ENCODE results near the gene TMEM132D. TPM values are rescaled to one million over a fixed set of nuclear protein-coding genes. Genes with fewer than 3 reads are reported as not detected.

Gene TMEM132D
- total RNA-seq, 4 donors from 2014 or later: 0.35 TPM; not detected in 3

DNA sequence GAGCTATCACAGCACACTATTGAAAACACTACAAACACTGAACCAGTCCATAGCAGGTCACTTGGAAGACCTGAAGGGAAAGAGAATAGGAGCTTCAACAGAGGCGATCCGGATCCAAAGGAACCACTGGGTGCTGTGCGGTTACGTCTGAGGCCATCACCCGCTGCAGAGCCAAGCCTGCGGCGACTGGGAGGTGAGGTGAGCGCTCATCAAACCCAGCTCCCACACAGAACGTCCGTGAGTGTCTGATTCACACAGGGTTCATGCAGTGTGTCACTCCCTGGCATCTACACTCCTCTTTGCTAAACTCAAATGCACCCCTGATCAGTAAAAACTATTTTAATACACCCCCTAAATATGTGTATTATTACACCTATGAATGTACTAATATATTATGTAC, 64.1 kb downstream of the TMEM132D start:
- Histone ChIP-seq H3K4me3 (no peak overlapping the region), H3K9me3 (no peaks in the 10 kb centered on the region), H3K36me3 (no peaks in the 10 kb centered on the region), H3K27me3 (no peaks in the 10 kb centered on the region), H3K27ac (no peak overlapping the region), H3K4me1 (no peaks in the 10 kb centered on the region)
- DNase-seq: no peak
- intact Hi-C loops (cut with DNase I; ENCODE audit: low total_unique reads): no loop called here
- TF ChIP-seq, protein P1, sequence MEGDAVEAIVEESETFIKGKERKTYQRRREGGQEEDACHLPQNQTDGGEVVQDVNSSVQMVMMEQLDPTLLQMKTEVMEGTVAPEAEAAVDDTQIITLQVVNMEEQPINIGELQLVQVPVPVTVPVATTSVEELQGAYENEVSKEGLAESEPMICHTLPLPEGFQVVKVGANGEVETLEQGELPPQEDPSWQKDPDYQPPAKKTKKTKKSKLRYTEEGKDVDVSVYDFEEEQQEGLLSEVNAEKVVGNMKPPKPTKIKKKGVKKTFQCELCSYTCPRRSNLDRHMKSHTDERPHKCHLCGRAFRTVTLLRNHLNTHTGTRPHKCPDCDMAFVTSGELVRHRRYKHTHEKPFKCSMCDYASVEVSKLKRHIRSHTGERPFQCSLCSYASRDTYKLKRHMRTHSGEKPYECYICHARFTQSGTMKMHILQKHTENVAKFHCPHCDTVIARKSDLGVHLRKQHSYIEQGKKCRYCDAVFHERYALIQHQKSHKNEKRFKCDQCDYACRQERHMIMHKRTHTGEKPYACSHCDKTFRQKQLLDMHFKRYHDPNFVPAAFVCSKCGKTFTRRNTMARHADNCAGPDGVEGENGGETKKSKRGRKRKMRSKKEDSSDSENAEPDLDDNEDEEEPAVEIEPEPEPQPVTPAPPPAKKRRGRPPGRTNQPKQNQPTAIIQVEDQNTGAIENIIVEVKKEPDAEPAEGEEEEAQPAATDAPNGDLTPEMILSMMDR (IDR thresholded peaks at IDR 0.05): no peak
- TF ChIP-seq POLR2A (IDR thresholded peaks at IDR 0.05): no peak

DNA sequence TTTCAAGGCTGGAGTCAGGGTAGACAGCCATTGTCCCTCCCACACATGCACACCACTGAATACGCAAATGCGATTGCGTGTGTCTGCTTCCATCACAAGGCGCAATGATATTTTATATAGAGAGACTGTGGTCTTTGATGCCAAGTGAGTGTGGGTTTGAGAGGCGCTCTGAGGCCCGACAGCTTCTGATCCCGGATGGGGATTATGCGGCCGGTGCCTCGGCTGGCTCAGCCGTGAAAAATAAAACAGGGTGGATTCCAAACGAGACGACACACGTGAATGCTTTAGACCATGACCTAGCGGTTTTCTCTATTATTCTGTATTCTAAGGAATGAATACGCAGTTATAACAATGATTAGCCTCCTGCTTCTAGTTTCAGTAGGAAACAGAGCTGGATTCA, 72.5 kb downstream of the TMEM132D start:
- intact Hi-C loops (cut with DNase I; ENCODE audit: low total_unique reads): no loop called here
- TF ChIP-seq, protein P1 (IDR thresholded peaks at IDR 0.05): no peak
- no peak for TF ChIP-seq POLR2A (IDR thresholded peaks at IDR 0.05)
- Histone ChIP-seq H3K36me3 (no peaks in the 10 kb centered on the region), H3K4me3 (no peak overlapping the region), H3K4me1 (no peaks in the 10 kb centered on the region), H3K9me3 (no peaks in the 10 kb centered on the region), H3K27me3 (no peaks in the 10 kb centered on the region), H3K27ac (no peak overlapping the region)
- no peak for DNase-seq

DNA sequence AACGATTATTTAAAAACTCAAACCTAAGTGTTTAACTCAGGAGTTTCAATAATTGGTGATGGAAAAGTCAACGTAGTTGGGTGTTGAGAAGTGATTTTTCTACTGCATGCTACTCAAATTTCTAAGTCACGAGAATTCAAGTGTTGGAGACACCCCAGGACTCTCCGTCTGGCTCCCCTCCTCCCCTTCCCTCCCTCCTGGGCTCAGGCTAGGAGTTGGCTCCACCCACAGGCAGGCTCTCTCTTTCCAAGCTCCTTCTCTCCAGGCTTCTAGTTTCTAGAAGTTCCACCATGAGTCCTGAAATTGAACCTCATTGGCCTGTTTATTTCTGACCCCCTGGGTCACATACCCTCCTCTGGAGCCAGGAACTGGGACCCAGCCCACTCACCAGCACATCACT, 73.0 kb downstream of the TMEM132D start:
- no peak for TF ChIP-seq POLR2A (IDR thresholded peaks at IDR 0.05)
- TF ChIP-seq, protein P1 (IDR thresholded peaks at IDR 0.05): no peak
- Histone ChIP-seq H3K27me3 (no peaks in the 10 kb centered on the region), H3K27ac (no peak overlapping the region), H3K36me3 (no peaks in the 10 kb centered on the region), H3K9me3 (no peaks in the 10 kb centered on the region), H3K4me1 (no peaks in the 10 kb centered on the region), H3K4me3 (no peak overlapping the region)
- intact Hi-C loops (cut with DNase I; ENCODE audit: low total_unique reads): no loop called here
- DNase-seq: no peak

DNA sequence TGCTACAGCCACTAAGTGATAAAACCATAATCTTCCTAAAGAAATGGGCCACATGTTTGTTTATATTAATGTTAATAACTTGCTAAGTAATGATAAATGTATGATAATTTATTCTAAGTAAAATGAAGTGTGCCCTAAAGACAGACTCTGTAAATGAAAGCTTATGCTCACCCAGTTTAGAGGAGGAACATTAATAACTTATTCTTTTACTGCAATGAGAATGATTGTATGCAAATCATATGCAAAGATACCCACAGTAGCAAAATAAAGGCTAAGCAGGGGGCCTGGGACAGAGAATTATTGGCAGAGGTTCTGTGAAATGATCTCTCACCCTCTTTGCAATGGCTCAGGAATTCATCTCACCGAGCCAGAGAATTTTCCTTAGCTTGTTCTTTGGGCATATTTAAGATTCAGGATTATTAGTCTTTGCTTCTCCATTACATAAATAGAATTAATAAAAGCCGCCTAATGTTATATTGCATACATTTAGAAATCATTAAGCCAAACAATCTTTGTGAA, 75.9 kb downstream of the TMEM132D start:
- Histone ChIP-seq H3K27me3 (no peaks in the 10 kb centered on the region), H3K4me3 (no peak overlapping the region), H3K36me3 (no peaks in the 10 kb centered on the region), H3K9me3 (no peaks in the 10 kb centered on the region), H3K27ac (no peak overlapping the region), H3K4me1 (no peaks in the 10 kb centered on the region)
- no peak for TF ChIP-seq POLR2A (IDR thresholded peaks at IDR 0.05)
- TF ChIP-seq, protein P1 (IDR thresholded peaks at IDR 0.05): no peak
- intact Hi-C loops (cut with DNase I; ENCODE audit: low total_unique reads): no loop called here
- no peak for DNase-seq

DNA sequence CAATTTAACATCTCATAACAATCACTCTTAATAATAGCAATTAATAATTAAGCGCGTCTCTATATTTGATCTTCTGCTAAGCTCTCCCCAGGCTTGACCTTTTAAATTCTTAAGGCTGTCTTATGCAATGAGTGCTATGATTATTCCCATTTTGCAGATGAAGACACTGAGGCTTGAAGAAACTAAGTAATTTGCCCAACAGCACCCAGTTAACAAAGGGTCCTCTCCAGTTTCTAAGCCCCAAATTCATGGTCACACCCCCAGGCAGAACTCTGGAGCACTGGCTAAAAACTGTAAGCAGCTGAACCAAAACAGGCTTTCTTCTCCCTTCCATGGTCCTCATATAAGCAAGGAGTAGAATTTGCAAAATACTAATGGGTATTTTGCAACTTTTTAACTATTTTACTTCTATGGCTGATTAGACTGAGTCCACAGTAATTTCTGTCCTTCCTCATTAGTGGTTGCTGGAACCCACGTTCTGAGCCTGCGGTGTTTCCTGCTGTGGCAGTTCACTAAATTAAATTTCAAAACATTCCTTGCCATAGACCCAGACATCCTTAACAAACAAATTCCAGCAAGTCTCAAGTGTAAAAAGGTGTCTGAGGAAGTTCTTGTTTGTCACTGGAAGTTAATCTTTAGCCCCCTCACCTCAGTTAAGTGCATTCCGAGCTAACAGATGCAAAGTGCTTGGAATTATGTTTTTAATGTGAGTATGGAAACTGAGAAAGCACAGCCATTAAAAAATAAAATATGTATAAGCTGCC, 76.5 kb downstream of the TMEM132D start:
- no peak overlapping the region for H3K27ac ChIP-seq
- H3K36me3 ChIP-seq: no peaks in the 10 kb centered on the region
- no peaks in the 10 kb centered on the region for H3K27me3 ChIP-seq
- intact Hi-C loops (cut with DNase I; ENCODE audit: low total_unique reads): no loop called here
- H3K4me1 ChIP-seq: no peaks in the 10 kb centered on the region
- H3K4me3 ChIP-seq: no peak overlapping the region
- no peak for DNase-seq
- TF ChIP-seq, protein P1 (IDR thresholded peaks at IDR 0.05): no peak
- no peak for TF ChIP-seq POLR2A (IDR thresholded peaks at IDR 0.05)
- no peaks in the 10 kb centered on the region for H3K9me3 ChIP-seq
